Measurements from ENCODE around the gene PCNX4. TPM values are rescaled to one million over a fixed set of nuclear protein-coding genes. Genes with fewer than 3 reads are reported as not detected.
"Not testable (repeated sequence)": the region's sequence is repeated elsewhere in the genome, so short reads cannot be mapped to it uniquely, and the experiment has no call there.

The PCNX4 gene
- polyA plus RNA-seq (2012; ENCODE audit: insufficient read depth, insufficient read length): 41.3 TPM

DNA sequence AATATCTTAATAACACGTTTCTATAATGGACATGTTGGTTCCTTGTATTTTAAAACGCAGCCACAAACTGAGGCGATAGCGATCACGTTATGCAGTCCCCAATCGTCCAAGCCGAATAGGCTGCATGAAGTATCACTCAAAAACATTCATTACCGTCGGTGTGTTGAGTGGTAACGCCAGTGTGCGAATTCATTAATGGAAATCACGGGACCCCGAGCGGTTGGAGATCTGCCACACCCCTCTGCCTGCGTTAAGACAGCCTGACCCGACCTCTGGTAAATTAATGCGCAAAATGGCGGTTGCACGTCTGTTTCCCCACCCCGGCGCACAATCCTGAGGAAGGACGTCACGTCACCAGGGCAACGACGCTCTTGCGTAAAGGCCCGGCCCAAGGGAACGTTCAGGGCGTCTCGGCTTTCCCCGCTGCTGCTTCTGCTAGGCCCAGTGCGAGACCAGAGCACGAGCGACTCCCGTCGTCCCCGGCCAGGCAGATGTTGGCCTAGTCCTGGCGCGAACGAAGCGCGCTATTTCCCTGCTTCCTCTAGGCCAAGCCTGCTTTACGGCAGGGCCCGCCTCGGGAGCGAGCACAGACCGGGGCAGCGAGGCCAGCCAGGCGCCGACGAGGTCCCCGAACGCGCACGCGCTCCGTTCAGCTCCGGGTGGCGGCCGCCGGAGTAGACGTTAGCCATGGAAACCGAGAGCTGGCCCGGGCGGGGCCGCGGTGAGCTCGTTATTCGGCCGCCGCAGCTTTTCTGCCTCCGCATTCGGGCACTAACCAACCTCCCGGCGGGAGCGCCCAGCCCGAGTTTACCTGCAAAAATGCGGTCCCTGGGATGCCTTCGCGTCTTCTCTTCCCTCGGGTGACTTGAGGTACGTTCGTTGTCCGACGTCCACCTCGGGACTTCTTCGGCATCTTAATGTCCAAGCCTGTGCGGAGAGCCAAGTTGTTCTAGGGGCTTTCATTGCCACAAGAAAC, at the start of gene PCNX4:
Gene PCNX4, plus strand, starts transcription at position 374 of the 976 bp plus-strand sequence. CDS start 15,716 bp downstream, outside the sequence.
- H3K4me3 ChIP-seq (ENCODE audit: low read length): peak within 1 kb of the TSS; percentile 78

GRCh38 chr14:60047976-60048375, 43.7 kb upstream of the PCNX4 start:
- not testable (repeated sequence) for H3K4me3 ChIP-seq (ENCODE audit: low read length)
- peak; percentile 33 for DNase-seq (ENCODE audit: low read depth, low spot score)

More for the DNA sequence above, at the start of gene PCNX4:
- DNase-seq (ENCODE audit: low read depth, low spot score): peak; percentile 99

DNA sequence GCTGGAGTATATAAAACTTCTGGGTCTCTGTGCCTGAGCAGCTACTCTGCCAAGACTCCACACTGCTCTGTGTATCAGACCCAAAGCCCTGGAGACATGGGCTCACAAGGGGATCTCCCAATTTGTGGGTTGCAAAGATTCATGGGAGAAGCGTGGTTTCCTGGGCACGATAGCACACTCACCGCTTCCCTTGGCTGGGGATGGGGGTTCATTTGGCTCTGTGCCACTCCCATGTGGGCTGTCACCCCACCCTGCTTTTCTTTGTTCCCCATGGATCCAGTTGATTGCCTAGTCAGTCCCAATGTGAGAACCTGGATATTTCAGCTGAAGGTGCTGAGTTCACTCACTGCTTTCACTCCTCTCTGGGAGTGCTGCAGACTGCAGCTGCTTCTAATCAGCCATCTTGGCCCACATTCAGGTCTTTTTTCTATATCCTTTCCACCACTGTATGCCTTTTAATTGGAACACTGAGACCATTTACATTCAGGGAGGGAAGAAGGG, 40.0 kb upstream of the PCNX4 start:
- H3K4me3 ChIP-seq (ENCODE audit: low read length): no peak overlapping the region
- DNase-seq (ENCODE audit: low read depth, low spot score): peak; percentile 17

- H3K4me3 ChIP-seq (ENCODE audit: low read length): no peak overlapping the region
- DNase-seq (ENCODE audit: low read depth, low spot score): no peak
These were observed 33.6 kb upstream of the PCNX4 start for GRCh38 chr14:60058087-60058486.

- no peak for DNase-seq (ENCODE audit: low read depth, low spot score)
- H3K4me3 ChIP-seq (ENCODE audit: low read length): no peak overlapping the region
These were observed 30.4 kb upstream of the PCNX4 start for GRCh38 chr14:60061371-60061770.

GRCh38 chr14:60064491-60065072, 27.1 kb upstream of the PCNX4 start:
- H3K4me3 ChIP-seq (ENCODE audit: low read length): no peak overlapping the region
- peak; percentile 50 for DNase-seq (ENCODE audit: low read depth, low spot score)

DNA sequence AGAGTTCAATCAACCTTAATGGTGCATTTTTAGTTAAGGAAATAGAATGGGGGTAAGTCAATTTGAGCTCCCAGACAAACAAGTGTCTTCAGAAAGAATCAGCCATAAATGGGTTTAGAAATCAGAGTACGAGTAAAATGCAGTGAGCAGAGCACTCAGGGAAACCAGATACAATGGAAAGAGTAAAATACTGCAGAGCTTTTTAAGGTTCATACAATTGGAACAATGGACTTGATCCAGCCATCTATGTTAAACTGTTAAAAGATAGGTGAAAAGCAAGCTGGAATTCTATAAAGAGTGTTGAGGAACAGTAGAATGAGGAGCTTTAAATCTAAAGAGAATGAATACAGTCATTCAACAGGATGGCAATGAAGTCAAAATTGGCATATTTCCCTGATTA, 23.8 kb upstream of the PCNX4 start:
- H3K4me3 ChIP-seq (ENCODE audit: low read length): no peak overlapping the region
- DNase-seq (ENCODE audit: low read depth, low spot score): no peak

GRCh38 chr14:60079723-60080122, 12.0 kb upstream of the PCNX4 start:
- H3K4me3 ChIP-seq (ENCODE audit: low read length): no peak overlapping the region
- no peak for DNase-seq (ENCODE audit: low read depth, low spot score)

DNA sequence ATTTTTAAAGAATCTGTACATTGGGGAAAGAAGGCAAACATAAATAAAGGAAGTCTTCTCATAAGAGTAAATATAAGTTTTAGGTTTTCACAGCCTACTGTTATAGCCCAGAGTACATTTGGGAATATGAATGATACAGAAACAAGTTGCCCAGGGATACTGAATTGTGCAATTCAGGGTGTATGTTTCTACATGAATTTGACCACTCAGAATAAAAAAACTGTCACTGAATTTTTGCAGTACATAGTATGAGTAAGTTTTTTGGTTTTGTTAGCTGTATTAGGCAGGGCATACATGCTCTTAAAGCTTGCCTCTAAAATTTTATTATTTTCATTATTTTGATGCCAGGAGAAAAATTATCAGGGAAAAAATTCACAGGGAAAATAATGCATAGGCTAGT, 6.6 kb upstream of the PCNX4 start:
- no peak for DNase-seq (ENCODE audit: low read depth, low spot score)
- no peak overlapping the region for H3K4me3 ChIP-seq (ENCODE audit: low read length)

- no peak overlapping the region for H3K4me3 ChIP-seq (ENCODE audit: low read length)
- no peak for DNase-seq (ENCODE audit: low read depth, low spot score)
These were observed 6.0 kb upstream of the PCNX4 start for GRCh38 chr14:60085693-60086092.

DNA sequence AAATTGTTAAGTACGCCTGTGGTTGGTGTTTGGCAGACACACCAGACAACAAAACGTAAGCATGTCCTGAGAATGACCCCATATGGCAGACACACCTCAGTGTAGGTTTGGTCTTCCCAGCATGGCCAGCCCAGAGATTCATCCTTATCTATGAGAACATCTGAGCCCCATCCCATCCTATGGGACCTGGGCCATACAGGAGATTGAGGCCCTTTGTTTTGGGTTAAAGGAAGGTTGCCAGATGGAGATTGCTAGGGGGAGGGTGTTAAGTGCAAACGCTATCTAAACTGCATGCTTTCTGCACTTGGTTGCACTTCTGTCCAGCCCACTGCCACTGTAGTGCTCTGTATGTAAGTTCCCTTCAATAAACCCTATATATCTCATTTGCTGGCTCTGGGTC, 4.1 kb upstream of the PCNX4 start:
- H3K4me3 ChIP-seq (ENCODE audit: low read length): no peak overlapping the region
- DNase-seq (ENCODE audit: low read depth, low spot score): no peak

DNA sequence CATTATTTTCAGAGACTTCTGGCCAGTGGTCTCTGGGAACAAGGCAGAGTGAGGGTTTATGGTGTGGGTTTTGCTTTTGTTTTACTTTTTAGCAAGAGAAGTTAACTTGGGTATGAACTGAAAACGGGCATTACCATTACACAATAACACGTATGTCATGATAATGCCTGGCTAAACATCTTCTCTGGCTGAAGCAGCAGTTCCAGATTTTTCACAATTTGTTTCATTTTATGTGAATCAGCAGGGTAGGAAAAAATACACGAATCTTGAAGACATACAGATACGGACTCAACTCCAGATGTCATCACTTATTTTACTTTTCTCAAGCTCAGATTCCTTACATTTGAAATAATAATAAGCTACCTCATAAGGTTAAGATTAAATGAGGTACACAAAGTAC, 2.5 kb upstream of the PCNX4 start:
- no peak for DNase-seq (ENCODE audit: low read depth, low spot score)

GRCh38 chr14:60090864-60091519, 731 bp upstream of the PCNX4 start:
- DNase-seq (ENCODE audit: low read depth, low spot score): peak; percentile 37
- peak overlapping the region; percentile 78 for H3K4me3 ChIP-seq (ENCODE audit: low read length)

More for the DNA sequence above, 2.5 kb upstream of the PCNX4 start:
- H3K4me3 ChIP-seq (ENCODE audit: low read length): no peak overlapping the region

DNA sequence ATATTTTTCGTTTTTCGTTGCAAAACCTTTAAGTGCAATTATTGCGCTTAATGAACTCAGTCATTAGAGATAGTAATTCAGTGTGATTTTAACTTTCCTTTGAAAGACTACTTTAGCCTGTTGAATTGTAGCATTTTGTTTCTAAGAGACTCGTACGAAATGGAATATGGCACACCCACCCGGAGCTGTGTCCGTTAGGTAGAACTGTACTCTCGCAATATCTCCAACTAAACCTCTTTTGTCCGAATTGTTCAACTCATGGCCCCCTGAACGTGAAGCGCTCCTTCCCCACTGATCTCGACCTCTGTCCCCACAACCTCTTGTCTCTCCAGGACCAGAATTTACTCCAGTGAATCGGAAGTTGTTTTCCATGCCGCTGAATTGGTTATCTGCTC, 800 bp downstream of the PCNX4 start:
- H3K4me3 ChIP-seq (ENCODE audit: low read length): peak overlapping the region; percentile 78
- peak; percentile 31 for DNase-seq (ENCODE audit: low read depth, low spot score)

- no peak for DNase-seq (ENCODE audit: low read depth, low spot score)
- peak overlapping the region; percentile 78 for H3K4me3 ChIP-seq (ENCODE audit: low read length)
These were observed 1.4 kb downstream of the PCNX4 start for GRCh38 chr14:60093080-60093479.

GRCh38 chr14:60093606-60094005, 1.9 kb downstream of the PCNX4 start:
- DNase-seq (ENCODE audit: low read depth, low spot score): no peak
- H3K4me3 ChIP-seq (ENCODE audit: low read length): peak overlapping the region; percentile 78

DNA sequence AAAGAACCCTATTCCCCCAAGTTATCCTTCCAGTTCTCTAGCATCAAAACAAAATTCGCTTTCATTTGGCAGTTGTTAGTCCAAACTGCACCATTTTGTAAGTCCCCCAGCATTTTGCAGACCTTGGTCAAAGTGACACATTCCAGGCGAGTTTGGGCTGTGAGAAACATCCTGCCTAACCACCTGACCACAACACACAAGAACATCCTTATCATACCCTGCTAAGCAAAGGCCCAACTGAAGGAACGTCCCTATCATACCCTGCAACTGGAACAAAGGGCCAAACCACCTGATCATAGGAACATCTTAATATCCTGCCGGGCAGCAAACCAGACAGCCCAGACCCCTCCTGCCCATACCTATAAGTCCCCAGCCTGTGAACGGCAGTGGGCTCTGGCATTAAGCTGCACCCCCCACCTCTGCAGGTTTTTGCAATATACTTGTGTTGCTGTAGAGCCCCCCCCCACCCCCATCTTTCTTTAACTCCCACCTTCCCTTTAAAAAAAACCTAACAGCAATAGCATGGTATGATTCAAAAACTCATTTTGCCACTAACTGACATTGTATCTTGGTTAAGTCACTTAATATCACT, 2.7 kb downstream of the PCNX4 start:
- H3K4me3 ChIP-seq (ENCODE audit: low read length): peak overlapping the region; percentile 78
- DNase-seq (ENCODE audit: low read depth, low spot score): peak; percentile 79

GRCh38 chr14:60095231-60095630, 3.5 kb downstream of the PCNX4 start:
- H3K4me3 ChIP-seq (ENCODE audit: low read length): peak overlapping the region; percentile 78
- no peak for DNase-seq (ENCODE audit: low read depth, low spot score)

GRCh38 chr14:60095781-60096450, 4.2 kb downstream of the PCNX4 start:
- no peak for DNase-seq (ENCODE audit: low read depth, low spot score)
- no peak overlapping the region for H3K4me3 ChIP-seq (ENCODE audit: low read length)

All from Jurkat, Clone E6-1 (cell line).